RWPE1 (cell line): Measurements from ENCODE around the gene ARHGEF28.

Experiments used
- CTCF ChIA-PET: fragments of 350-600 bp; sonication (Branson Sonifier 250); formaldehyde crosslinking; extraction: SDS; loops from one replicate; lab custom pipeline; 2021; lab: Yijun Ruan, JAX
- POLR2A ChIA-PET: fragments of 400-600 bp; formaldehyde crosslinking; extraction: SDS; loops from one replicate; lab custom pipeline; 2020; ENCODE audit warnings: antibody characterized with exemption; ENCODE audit not compliant: low non-redundant PET; lab: Yijun Ruan, JAX
- DNase-seq: peaks from one replicate; pipeline ENCODE4 v3.0.0; 2012; ENCODE audit warnings: low spot score
- H3K27ac ChIP-seq: fragments of 450-650 bp; 2 replicates; pipeline ENCODE4 v1.5.1; 2017
- CTCF ChIP-seq: fragments of 450-650 bp; conservative IDR thresholded peaks from 2 replicates; pipeline ENCODE4 v1.5.1; 2017; ENCODE audit warnings: low read depth, mild to moderate bottlenecking

ARHGEF28 gene

GRCh38 chr5:73654819-73655318 is 28.9 kb downstream of the ARHGEF28 start:
- no peak for DNase-seq
- H3K27ac ChIP-seq: peak overlapping the region; percentile 98
- ChIA-PET POLR2A (no interaction called here), CTCF (interaction anchor here (0.6 kb wide), 1 partner anchor 90 kb away, joined by 4 read pairs; no protein-coding TSS in a partner anchor)
- no peak; the same call in 1 of the 2 replicates for TF ChIP-seq CTCF

- peak overlapping the region; percentile 30; the same call in 1 of the 2 replicates for H3K27ac ChIP-seq
- DNase-seq: no peak
- TF ChIP-seq CTCF: no peak
- CTCF ChIA-PET: interaction anchor here (0.6 kb wide), 1 partner anchor 89 kb away, joined by 4 read pairs; no protein-coding TSS in a partner anchor
- POLR2A ChIA-PET: no interaction called here
These were observed 29.6 kb downstream of the ARHGEF28 start for GRCh38 chr5:73655521-73656160.

GRCh38 chr5:73661753-73662152 is 35.8 kb downstream of the ARHGEF28 start:
- no peak for DNase-seq
- ChIA-PET CTCF (interaction anchor here (0.7 to 0.9 kb wide), 2 partner anchors 15 to 29 kb away, joined by 3 to 4 read pairs; no protein-coding TSS in a partner anchor), POLR2A (no interaction called here)
- no peak overlapping the region for H3K27ac ChIP-seq
- no peak for TF ChIP-seq CTCF

GRCh38 chr5:73663161-73663859 is 37.3 kb downstream of the ARHGEF28 start:
- CTCF ChIA-PET: no interaction called here
- no peak for TF ChIP-seq CTCF
- H3K27ac ChIP-seq: no peak overlapping the region
- POLR2A ChIA-PET: no interaction called here
- no peak for DNase-seq

GRCh38 chr5:73663860-73664240 is 37.9 kb downstream of the ARHGEF28 start:
- POLR2A ChIA-PET: no interaction called here
- no peak for TF ChIP-seq CTCF
- no peak overlapping the region for H3K27ac ChIP-seq
- CTCF ChIA-PET: no interaction called here
- no peak for DNase-seq

- DNase-seq: no peak
- no peak overlapping the region for H3K27ac ChIP-seq
- ChIA-PET POLR2A (no interaction called here), CTCF (no interaction called here)
- no peak for TF ChIP-seq CTCF
These were observed 38.8 kb downstream of the ARHGEF28 start for GRCh38 chr5:73664796-73665195.
